HG03378 (cell line): Measurements from ENCODE around the gene ERCC5.

Experiments
- ATAC-seq: cut with Tn5 transposase; IDR thresholded peaks from one replicate; pipeline ENCODE4 v1.9.1; 2021; ENCODE audit warnings: mild to moderate bottlenecking, moderate library complexity; ENCODE audit not compliant: unreplicated experiment

Gene ERCC5

DNA sequence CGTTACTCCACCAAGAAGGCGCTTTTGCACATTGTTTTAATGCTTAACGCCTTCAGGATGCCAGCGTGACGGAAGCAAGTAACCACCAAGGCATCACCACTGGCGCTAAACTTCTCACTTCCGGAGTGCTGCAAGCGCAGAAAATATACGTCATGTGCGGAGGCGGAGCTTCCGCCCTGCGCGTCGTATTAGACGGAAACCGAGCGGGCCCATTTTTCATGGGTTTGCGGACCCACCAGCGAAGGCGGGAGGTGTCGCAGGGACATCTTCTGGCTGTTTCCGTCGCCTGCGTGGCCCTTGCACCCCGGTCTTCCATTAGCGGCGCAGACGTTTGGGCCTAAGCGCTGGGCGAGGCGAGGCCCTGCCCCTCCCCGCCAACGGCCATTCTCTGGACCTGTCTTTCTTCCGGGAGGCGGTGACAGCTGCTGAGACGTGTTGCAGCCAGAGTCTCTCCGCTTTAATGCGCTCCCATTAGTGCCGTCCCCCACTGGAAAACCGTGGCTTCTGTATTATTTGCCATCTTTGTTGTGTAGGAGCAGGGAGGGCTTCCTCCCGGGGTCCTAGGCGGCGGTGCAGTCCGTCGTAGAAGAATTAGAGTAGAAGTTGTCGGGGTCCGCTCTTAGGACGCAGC lies at the start of gene ERCC5:
ERCC5 (plus strand) TSS at position 403 of the 631 bp plus-strand sequence. CDS start 235 bp downstream, outside the sequence.
- peak; percentile 85 for ATAC-seq

DNA sequence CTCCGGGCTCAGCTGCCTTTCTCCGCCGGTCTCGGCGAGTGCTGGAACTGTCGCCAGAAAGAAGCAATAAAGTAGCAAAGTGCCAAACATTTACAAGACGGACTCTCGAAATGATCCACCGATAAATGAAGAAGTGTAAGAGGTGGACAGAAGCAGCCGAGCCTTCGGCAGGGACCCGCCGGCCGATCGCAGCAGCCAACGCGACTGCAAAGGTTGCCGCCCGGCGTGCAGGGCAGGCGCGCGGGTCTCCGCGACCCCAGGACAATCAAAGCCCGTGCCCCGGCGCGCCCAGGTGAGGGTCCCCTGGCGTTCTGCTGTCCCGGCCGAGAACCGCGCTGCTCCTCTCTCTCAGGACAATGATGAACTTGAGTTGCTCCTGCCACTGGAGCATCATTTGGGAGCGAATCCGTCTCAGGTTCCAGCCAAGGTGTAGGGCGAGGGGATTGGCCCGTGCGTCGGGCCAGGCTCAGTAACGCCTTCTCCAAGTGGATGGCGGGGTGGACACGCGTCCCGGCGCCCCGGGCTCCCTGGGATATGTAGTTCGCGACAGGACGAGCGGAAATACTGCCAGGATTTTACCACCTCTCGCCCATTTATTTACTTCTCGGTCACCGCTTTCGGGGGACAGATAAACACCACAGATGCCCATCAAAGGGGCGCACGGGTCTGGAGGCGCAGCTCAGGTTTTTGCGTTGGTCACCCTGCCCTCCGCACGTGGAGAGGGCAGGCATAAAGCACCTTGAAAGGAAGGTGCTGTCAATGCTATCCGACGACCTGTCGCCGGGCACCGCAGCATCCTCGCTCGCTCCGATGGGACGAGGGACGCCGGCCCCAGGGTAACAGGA lies 47.0 kb upstream of the ERCC5 start, which contains the start of the genes BIVM and POGLUT2:
BIVM (plus strand) TSS at position 539 of the 845 bp plus-strand sequence. CDS start 8,149 bp downstream, outside the sequence.
POGLUT2 (minus strand) TSS at position 396 of the 845 bp plus-strand sequence; CDS start at position 90, 306 bp downstream.
- peak; percentile 87 for ATAC-seq

DNA sequence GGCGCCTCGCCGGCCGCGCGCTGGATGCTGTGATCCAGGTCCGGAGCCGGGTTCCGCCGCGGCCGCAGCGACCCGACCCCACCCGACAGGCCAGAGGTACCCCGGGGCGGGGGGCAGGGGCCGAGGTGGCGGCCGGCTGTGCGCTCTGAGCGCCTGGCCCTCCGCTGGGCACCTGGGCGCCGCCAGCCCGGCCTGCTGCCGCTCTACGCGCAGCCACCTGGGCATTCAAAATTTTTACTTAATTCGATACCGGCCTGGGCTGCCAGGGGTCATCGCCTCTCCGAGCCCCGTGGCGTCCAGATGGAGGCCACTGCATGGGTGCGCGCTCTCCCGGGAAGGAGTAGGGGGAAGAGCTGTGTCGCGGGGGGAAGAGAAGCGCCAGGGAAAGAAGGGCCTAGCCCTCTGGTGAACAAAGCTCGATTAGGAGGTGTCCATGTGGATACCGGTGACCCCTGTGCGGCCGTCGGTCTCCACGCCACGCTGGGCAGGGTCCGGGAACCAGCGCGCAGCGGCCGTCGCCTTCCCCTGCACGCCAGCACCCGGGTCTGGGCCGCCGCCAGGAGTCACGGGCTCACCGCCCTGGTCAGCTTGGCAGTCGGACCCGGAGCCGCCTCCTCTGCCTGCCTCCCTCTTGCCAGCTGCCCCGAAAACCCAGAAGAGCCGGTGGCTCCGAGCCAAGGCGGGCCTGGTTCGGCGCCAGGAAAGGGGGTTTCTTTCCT lies 46.2 kb upstream of the ERCC5 start:
- peak; percentile 3 for ATAC-seq

DNA sequence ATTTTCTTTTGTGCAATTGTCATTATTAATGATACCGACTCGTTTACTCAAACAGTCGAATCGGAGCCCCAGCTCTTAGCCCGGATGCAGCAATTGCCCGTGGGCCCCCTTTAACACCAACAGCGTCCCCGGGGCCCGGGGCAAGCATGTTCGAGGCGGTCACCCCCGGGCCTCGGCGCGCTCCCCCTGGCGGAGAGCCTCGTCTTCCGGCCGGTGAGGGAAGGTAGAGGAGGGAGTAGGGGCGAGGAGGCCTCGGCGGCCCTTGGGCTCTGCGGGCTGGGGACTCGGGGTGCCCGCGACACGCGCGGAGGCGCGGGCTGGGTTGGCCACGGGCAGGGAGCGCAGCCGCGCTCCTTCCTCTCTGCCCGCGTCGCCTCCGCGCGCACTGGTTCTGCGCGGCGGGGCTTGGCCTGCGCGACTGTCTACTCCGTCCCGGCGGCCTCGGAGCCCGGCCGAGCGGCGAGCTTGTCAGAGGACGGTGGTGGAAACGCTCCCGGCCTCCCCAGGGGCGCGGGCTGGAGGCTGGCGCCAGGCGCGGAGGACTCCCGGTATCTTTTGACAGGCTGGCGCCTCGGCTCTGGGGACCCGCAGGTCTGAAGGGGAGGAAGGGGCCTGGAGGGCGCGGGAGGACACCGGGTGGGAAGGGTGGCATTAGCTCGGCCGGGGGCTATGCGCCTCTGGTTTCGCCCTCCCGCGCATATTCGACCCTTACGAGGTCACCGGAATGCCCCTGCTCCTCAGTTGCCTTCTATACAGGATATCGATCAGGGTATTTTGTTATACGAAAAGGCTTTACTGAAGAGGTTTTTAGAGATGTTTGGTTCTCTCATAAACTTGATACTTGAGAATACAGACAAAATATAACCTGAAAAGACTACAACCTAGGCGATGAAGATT lies 45.4 kb upstream of the ERCC5 start:
- ATAC-seq: peak; percentile 65

DNA sequence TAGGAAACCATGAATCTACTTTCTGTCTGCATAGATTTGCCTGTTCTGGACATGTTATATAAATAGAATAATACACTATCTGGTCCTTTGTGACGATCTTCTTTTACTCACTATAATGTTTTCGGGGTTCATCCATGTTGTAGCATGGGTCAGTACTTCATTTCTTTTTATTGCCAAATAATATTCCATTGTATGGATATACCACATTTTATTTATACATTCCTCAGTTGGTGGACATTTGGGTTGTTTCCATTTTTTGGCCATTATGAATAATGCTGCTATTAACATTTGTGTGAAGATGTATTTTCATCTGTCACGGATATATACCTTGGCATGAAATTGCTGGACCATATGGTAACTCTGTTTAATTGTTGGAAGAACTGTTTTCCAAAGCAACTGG lies 40.2 kb upstream of the ERCC5 start:
- no peak for ATAC-seq

DNA sequence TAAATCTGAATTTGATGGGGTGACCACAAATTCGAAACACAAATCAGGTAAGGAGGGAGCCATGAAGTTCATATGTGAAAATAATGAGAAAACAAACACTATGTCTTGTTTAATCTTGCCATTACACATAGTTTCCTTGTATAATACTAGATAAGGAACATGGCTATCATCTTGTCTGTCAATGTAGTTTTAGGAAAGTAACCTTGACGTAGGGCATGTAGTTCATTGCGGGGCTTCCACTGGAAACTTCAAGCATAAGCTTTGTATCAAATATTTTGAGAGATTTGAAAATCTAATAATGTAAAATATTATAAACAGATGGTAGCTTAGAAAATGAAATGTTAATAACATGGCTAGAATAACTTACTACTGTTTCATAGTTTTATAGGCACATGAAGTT lies 38.1 kb upstream of the ERCC5 start:
- ATAC-seq: no peak

DNA sequence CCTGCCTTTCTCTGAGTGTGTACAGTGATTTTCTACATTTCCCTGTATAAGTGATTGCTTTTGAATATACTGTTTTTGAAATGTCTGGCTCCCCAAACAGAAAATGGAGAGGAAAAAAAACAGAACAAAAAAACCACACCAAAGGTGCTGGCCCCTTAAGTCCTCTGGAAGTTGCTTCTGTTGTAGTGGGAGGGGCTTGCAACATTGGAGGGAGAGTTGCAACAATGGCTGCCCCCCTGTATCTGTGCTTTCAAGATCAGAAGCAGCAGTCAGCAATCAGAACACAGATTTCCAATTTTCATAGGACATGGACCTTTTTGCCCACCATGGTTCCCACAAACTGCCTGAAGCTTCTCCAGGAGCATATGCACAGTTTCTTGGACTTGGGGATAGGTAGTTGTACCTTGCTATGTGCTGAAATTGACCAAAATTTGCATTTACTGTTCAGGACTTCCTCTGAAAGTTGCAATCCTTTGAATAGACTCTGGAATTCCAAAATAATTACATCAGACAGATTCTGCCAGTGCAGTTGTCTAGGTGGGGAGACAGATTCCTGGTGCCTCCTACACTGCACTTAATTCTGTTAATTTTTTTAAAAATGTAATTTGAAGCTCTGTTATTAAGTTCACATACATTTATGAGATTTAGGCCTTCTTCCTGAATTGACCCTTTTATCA lies 33.1 kb upstream of the ERCC5 start:
- no peak for ATAC-seq

DNA sequence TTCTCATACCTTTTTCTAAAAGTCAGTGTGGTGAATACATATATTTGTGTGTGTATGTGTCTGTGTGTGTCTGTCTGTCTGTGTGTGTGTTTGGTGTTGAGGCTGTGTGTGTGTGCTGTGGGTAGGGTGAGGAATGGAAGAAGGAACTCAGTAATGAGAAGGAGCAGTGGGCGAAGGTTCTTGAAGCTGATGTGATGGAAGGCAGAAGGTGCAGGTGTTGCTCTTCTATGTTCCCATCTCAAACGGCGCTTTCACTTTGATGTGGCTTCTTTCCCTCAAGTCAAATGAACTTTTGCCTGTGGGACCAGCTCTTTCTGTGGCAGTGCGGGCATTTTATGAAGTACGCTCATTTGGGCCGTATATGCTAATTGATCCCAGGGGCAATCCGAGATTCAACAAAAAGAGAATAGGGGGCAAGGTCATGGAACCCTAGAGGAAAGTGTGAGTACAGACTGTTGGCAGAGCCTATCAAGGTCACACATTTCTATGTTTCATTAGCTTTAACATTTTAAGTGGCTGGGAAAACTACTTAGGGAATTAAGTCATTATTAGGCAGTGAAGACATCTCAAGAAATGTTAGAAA lies 31.7 kb upstream of the ERCC5 start:
- ATAC-seq: no peak

DNA sequence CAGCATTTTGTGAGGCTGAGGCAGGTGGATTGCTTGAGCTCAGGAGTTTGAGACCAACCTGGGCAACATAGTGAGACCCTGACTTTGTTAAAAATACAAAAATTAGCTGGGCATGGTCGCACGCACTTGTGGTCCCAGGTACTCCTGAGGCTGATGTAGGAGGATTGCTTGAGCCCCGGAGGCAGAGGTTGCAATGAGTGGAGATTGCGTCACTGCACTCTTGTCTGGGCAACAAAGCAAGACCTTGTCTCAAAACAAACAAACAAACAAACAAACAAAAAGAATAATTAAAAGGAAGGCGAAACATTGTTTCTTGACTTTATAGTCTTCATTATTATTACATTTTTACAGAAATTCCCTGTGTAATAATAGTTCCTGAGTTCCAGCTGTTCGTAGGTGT lies 31.0 kb upstream of the ERCC5 start:
- no peak for ATAC-seq

DNA sequence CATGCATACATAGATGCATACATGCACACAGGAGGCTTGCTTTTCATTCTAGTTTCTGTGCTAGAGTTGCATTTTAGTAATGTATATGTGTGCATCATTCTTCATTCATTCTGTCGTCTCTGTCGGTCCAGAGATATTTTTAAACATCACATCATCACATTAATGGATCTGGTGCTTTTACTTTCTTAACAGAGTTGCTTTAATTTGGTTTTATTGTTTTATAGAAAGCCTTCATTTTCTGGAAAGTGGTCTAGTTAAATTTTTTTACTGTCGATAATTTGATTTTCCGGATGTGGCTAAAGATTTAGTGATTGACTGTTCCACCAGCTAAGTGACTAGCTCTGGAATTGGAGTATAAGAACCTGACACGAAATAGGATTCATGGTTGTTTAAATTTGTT lies 30.0 kb upstream of the ERCC5 start:
- no peak for ATAC-seq

DNA sequence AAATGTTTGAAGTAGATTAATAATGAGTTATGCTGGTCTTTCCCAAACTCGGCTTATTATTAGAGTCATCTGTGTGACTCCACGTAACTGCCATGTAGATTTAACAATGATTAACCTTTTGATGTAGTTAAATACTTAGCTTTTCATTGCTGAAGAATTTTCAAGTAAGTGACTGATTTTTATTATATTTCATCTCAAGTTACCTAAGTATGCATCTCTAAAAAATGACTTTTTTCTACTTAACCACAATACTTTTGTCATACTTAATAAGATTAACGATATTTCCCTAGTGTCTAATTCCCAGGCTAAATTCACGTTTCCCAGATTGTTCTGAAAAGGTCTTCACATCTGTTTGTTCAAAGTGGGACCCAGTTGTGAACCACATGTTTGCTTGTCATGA lies 29.1 kb upstream of the ERCC5 start:
- ATAC-seq: no peak

DNA sequence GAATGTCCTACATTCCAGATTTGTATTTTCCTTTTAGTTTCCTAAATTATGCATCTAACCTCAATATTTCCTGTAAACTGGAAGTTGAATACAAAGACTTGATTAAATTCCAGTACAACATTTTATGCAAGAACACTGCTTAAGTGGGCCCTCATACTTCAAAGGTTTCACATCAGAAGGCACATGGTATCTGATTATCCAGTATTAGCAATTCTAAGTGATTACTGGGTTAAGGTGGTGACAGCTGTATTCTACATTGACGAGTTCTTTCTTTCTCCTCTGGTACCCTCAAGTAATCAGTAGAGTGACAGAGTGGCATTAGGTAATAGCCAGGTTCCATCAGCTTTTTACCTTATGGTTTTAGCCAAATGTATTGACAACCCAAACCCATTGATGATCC lies 28.6 kb upstream of the ERCC5 start:
- no peak for ATAC-seq

DNA sequence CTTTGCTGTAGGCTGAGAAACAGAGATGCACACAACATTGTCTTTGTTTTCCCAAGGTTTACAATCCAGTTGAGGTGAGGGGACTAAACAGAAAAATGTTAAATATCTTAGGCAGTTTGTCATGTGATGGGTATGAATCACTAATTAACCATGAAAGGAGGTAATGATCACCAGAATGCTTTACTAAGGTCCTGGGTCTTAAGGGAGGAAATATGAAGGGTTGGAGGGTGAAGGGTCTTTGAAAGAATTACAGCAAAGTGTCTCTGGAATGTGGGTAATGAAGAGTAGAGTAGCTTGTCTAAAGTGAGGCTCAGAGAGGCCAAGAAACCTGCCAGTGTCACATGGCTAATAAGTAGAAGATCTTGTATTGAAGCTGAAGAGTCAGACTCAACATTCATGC lies 27.9 kb upstream of the ERCC5 start:
- no peak for ATAC-seq

DNA sequence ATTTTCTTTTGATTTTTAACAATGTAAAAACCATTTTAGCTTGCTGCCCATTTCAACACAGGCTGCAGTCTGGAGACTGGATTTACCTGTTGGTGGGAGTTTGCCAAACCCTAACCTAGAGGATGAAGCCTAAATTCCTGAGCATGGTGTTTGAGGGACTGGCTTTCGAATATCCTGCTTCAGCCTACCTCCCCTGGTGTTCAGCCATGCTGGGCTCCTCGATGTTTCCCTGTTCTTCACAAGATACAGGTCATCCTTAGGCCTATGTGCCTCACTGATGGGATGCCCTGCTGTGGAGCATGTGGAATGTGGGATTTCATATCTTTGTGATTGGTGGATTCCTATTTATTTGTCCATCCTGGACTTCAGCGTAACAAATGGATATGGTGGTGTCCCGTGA lies 20.4 kb upstream of the ERCC5 start:
- ATAC-seq: no peak

DNA sequence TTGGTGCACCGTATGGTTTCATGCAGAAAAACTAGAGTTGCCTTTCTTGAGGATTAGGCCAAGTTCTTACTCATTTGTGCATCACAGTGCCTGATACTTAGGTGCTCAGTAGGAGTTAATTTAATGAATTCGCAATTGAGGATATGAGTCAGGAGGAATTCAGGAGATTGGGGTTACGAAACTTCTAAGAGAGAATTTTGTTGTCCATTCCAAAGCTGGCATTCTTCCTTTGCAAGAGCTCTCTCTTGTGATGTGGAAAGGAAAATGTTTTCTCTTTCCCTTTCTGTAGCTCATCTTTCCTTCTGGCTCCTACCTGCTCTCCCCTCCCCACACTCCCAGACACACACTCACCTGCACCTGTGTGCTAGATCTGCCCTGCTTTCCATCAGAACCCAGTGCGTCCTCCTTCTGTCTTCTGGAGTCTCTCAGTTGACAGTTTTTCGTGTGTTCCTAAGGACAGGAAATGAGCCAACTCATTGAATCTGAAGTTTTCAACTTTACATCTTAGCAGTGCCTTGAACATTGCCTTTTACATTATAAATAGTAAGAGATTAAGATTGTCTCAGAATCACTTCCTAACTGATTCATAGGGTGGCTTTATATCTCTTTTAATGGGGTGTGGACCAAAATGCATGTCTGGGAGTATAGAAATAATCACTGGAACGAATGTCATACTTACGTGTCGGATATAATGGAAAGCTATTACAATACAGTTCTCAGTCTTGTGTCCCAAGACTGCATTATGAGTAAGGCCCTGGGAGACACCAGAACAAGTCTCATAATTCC lies 19.7 kb upstream of the ERCC5 start:
- ATAC-seq: no peak

DNA sequence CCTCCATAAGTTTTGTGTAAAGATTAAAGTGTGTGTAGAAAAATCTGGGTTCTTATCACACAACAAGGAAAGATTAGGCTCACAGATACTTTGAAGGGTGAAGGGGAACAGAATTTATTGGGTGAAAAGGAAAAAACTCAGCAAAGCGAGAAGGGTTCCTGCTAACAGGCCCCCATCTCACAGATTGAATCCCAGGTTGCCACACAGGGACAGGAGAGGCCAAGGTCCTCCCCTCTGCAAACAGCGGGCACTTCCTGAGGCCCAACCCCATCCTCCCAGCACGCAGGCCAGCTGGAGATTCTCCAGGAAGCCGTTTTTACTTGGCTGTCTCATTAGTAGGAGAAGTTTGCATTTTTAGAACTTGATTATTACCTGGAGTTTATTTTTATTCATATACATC lies 15.2 kb upstream of the ERCC5 start:
- no peak for ATAC-seq

DNA sequence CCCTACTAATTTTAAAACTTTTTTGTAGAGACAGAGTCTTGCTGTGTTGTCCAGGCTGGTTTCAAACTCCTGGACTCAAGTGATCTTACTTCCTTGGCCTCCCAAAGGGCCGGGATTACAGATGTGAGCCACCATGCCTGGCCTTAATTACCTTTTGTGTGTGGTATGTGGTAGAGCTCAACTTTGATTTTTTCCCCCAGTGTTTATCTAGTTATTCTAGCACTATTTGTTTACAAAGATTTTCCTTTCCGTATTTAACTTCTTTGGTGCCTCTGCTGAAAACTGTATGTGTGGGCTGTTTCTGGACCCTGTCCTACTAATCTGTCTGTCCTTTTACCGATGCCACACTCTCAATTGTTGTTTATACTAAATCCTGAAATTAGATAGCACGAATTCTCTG lies 9.4 kb upstream of the ERCC5 start:
- no peak for ATAC-seq

DNA sequence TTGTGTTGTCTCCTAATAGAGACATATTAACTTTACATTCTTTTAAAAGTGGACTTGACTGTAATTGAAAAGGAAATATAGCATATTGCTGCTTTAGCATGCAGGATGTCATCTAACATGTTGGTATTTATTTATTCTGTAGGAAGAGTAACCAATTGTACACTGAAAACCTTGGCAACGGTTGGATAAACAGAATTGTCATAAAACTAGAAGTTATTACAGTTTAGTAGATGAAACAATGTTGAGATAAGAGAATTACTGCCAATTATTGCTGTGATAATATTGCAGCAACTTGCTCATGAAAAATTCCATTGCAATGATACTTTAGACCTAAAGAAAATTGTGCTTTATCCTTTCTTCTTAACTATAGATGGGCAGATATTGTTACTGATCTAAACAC lies 7.6 kb upstream of the ERCC5 start:
- ATAC-seq: no peak

DNA sequence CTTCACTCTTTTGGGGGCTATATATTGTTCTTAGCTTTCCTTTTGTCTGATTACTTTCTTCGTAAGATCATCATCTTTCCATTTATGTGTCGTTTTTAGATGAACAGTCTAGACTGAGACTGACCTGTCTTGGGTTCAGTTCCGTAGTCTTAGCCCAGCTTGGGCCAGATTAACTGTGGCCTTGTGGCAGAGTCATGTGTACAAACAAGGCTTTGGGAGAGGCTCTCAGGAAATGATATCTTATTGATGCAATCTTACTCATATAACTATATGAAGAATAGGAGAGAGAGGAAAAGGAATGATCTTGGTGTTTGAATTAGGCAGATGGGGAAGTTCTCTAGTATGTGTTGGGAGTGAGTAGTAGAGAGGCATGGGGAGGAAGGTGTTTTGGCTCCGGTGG lies 6.8 kb upstream of the ERCC5 start:
- ATAC-seq: no peak
